Glomerular endothelial cell (primary cell): Measurements from ENCODE around the gene SGPL1. TPM values are rescaled to one million over a fixed set of nuclear protein-coding genes. Genes with fewer than 3 reads are reported as not detected.
"Not testable (repeated sequence)": the region's sequence is repeated elsewhere in the genome, so short reads cannot be mapped to it uniquely, and the experiment has no call there.

Experiments
- DNase-seq: peaks from one replicate; pipeline ENCODE4 v3.0.0-alpha.2; 2011; ENCODE audit warnings: low read depth, low spot score; ENCODE audit errors: extremely low read depth
- total RNA-seq: library from RNA; depleted of rRNA; stranded (reverse); fragments of >200 nt; gene quantifications from 2 replicates; pipeline ENCODE4 v1.2.3, GENCODE V29; 2015

Gene SGPL1
- total RNA-seq, 1 donor from 2014 or later, result 24.2 TPM

- DNase-seq, result no peak
Measured at GRCh38 chr10:70837660-70838059, 21.9 kb downstream of the SGPL1 start.

GRCh38 chr10:70838270-70838805 is 22.6 kb downstream of the SGPL1 start:
- no peak for DNase-seq

GRCh38 chr10:70840836-70841235 is 25.1 kb downstream of the SGPL1 start:
- DNase-seq, result no peak

GRCh38 chr10:70843333-70843732 is 27.6 kb downstream of the SGPL1 start:
- DNase-seq, result no peak

- DNase-seq, result no peak
Measured at GRCh38 chr10:70843776-70844489, 28.2 kb downstream of the SGPL1 start.

GRCh38 chr10:70845256-70845655 is 29.5 kb downstream of the SGPL1 start:
- DNase-seq, result no peak

GRCh38 chr10:70845816-70846215 is 30.1 kb downstream of the SGPL1 start:
- DNase-seq, result no peak

GRCh38 chr10:70846795-70847194 is 31.0 kb downstream of the SGPL1 start:
- no peak for DNase-seq

GRCh38 chr10:70847659-70848360 is 32.1 kb downstream of the SGPL1 start:
- DNase-seq, result no peak

GRCh38 chr10:70849582-70850016 is 33.9 kb downstream of the SGPL1 start:
- DNase-seq, result no peak

- DNase-seq, result no peak
Measured at GRCh38 chr10:70850097-70850496, 34.3 kb downstream of the SGPL1 start.

GRCh38 chr10:70851597-70852475 is 36.1 kb downstream of the SGPL1 start:
- no peak for DNase-seq

- DNase-seq, result no peak
Measured at GRCh38 chr10:70853038-70853437, 37.3 kb downstream of the SGPL1 start.

- no peak for DNase-seq
Measured at GRCh38 chr10:70853457-70853856, 37.7 kb downstream of the SGPL1 start.

GRCh38 chr10:70856454-70856853 is 40.7 kb downstream of the SGPL1 start:
- no peak for DNase-seq

GRCh38 chr10:70858759-70859158 is 43.0 kb downstream of the SGPL1 start:
- no peak for DNase-seq

GRCh38 chr10:70861495-70862197 is 45.9 kb downstream of the SGPL1 start:
- not testable (repeated sequence) for DNase-seq

- no peak for DNase-seq
Measured at GRCh38 chr10:70863470-70864160, 47.9 kb downstream of the SGPL1 start.

- no peak for DNase-seq
Measured at GRCh38 chr10:70864935-70865334, 49.2 kb downstream of the SGPL1 start.

GRCh38 chr10:70866424-70866823 is 50.7 kb downstream of the SGPL1 start:
- DNase-seq, result no peak
